GM15510 (cell line): ENCODE data around the gene CLRN3.

Experiments
- POLR2A ChIP-seq: IDR thresholded peaks from 3 replicates; pipeline ENCODE4 v1.6.1; 2011; ENCODE audit warnings: borderline replicate concordance; ENCODE audit not compliant: insufficient read length; ENCODE audit errors: extremely low read depth

Gene CLRN3

DNA sequence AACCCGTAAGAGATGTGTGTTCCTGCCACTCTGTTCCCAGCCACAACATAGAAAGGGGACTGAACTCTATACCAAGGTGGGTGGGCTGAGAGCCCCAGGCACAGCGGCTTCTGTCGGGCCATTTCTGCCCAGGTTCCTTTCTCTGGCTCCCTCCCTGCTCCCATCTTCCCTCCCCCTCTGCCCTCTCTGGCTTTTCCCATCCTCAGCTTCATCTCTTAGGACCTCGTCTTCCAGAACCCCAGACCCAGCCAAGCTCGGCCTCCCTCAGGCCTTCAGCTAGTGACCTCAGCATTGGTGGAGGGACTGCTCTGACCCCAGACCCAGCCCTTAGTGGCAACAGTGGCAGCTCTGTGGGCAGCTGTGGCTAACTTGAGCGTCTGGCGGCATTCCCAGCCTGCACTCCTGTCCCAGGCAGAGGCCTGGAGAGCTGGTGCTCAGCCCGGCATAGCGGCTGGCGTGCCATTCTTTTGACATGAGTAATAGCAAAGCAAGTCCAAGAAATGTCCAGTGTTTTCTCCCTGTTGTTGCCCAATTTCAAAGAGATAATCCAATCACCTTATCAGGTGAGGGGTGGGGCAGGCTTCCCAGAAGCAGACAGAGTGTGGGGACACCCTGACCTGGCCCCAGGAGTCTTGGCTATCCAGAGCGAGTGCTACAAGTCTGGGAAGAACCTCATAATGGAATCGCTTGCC is 30.1 kb upstream of the CLRN3 start:
- TF ChIP-seq POLR2A, result no peak

DNA sequence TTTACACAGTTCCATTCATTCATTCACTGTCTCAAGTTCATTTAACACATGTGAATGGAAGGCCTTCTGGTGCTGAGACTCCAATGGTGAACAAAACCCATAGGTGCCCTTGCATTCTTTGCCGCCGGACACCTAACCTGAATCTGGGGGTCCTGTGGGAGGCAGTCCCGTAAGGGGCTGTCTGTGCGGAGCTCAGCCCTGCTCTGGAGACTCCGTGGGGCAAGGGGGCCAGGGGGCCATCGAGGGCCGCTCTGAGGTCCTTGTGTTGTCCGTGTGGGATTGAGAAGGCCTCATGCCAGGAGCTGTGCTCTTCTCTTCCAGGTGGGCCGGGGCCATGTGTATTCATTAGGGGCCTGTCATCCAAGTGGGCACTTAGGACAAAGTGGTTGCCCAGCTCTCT is 29.5 kb upstream of the CLRN3 start:
- TF ChIP-seq POLR2A, result no peak

DNA sequence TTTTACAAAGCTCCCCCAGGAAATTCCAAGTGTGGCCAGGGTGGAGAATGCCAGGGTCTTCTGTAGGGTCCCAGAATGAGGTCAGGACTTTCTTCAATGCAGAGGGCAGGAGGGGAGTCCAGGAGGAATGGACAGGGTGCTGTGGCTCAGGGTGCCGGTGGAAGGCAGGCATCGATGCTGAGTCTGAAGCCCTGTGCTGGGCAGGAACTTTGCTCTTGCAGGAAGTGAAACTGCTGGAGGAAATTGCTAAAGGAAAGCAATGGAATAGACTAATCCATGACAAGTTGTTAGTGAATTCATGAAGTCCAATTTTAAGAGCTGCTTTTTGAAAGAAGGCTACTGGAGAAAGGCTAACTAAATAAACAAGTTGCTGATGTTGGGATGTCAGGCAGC is 29.0 kb upstream of the CLRN3 start:
- TF ChIP-seq POLR2A, result no peak

DNA sequence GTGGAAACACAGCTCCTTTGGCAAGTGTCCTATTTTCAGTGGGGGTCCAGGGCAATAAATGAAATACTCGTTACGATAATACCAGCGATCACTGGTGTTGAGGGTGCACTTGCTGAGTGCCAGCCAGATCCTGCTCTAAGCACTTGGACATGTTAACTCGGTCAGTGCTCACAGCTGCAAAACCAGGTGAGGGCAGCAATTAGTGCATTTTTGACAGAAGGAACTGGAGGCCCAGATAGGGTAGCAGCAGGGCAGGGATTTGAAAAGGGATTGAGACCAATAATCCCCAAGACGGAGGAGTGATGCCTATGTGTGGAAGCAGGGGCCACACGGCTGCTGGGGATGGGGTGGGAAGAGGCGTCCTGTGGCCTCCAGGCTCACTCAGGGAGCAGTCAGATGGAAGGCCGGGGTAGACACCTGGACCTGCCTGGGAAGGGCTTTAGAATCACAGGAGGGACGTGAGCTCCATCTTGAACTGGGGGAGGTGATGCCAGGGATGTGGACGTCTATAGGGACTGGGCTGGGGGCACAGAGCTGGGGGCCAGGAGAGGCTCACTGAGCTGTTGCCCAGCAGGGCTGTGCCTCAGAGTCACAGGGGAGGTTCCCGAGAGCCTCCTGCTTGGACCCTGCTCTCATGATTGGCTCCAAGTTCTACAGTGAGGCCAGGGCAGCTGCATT is 28.5 kb upstream of the CLRN3 start:
- TF ChIP-seq POLR2A, result no peak

DNA sequence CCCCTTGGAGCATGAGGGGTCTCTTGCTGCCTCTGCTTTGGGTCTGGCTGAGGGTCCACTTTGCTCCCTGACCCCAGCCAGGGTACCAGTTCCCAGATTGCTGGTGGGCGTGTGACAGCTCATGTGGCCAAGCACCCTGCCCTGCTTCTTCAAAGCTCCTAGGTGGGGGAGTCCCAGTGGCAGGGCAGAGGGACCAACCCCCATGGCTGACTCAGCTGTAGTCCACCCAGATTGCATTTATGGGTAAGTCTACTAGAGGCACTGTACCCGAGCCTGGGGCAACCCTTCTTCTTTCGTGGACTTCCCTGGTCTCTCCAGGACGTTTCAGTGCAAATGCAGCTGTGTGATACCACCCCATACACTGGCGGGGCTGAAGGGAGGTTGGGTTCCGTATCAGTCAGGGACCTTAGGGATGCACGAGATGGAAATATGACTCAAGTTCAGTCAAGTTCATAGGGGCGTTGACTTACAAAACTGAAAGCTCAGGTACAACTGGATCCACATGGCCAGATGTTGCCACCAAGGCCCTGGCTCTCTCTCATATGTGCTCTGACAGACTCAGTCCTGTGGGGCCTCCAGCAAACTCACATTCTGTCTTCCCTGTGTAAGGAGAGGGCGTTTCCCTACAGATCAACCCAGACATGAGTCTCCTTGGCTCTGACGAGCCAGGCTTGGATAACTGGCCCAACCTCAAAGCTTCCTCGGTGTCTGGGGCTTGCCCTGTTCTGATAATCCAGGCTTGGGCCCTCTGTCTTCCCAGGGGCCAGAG is 27.7 kb upstream of the CLRN3 start:
- TF ChIP-seq POLR2A, result no peak

DNA sequence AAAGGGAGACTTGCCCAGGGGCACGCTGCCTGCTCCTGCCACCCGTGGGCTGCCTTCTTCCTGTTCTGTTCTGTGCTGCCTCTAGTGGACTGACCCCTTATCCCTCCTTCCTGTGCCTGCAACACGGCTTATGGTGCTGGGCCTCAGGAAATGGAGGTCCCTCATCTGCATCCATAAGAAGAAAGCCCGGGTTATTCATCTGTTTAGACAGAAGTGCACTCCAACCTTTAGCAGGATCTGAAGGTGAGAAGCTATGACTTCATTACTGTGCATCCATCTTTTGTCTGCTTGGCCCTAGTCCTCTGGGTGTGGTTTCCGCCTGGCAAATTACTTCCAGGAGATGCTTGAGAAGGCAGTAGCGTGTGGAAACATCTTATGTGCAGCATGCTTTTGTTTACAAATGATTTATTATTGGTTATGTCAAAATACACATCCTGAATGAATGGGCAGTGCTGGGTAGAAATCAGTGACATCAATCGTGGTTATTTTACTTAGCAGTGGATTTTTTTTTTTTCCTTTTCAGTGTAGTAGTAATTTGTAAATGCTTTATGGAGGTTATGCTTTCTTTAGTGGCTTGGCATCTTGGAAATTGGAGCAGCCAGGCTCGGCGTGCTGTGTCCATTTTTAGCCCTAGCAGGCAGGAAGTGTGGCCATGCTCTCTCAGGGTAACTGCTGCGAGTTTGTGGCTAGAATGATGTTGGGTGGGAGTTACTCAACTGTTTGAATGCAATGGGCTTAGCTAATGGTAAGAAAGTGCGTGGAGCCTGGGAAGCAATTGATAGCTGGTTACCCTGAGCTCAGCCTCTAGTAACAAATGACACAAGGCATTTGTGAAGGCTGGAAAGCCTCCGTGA is 26.9 kb upstream of the CLRN3 start:
- no peak for TF ChIP-seq POLR2A

DNA sequence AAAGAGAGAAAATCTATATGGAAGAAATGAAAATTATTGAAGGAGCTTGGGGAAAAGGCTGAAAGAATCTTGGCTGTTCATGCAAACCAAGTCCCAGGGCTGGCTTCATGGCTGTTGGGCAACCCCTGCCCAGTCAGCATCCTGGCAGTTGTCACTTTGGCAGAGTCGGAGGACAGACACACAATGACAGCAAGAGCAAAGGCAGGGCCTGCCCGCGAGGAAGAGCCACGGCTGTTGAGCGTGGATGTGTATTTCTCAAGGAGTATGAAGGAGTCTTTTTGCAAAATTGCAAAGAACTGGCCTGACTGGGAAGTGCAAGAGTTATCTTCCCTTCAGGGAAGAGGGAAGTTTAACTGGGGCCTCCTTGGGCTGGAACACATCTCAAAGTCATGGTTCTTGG is 25.8 kb upstream of the CLRN3 start:
- TF ChIP-seq POLR2A, result no peak

DNA sequence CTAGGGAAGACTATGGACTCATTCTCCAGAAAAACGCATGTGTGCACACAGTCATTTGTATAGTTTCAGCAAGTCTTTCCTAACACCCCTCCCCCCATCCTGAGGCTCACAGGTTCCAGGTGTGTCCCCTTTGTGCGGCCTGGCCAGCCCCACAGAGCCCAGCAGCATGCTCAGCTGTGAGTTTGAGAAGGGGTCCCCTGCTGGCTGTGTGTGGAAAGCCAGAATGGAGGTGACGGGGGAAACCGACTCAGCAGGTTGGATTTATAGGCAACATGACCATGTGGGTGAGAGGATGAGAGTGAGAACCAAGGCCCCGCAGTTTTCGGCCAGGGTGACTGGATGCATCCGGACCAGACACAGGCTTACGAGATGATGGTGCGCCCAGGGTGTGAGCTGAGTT is 24.1 kb upstream of the CLRN3 start:
- no peak for TF ChIP-seq POLR2A

DNA sequence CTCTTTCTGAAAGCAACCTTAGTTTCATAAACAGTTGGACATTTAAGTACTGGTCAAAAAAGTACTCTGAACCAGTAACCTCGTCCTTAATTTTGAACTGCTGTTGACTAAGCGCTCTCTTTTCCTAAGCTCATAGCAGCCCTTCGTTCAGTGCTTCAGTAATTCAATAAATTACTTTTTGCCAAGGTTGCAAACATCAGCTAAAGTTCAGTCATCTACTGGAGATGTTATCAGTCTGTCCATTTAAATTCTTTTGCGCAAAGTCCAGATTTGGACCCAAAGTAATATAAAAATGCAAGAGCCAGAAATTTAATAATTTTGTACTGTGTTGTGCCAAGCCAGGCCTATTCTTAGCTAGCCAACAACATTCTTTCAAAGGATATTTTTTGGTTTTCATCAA is 22.6 kb upstream of the CLRN3 start:
- no peak for TF ChIP-seq POLR2A

DNA sequence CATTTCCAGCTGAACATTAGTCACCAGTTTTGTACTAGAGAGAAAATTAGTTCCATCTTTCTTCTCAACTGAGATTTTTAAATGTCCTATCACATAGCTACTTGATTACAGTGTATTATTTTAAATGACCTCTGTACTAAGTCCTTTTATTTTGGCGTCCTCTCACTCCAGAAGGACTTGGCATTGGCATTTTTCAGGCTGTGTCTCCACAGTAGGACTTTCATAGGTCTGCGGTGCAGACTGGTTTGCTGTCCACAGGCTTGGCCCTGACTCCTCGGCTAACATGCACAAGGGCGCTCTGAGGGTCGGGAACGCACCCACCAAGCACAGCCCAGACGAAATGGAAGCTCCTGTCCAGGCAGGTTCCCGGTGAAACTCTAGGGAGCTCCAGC is 20.6 kb upstream of the CLRN3 start:
- TF ChIP-seq POLR2A, result no peak

DNA sequence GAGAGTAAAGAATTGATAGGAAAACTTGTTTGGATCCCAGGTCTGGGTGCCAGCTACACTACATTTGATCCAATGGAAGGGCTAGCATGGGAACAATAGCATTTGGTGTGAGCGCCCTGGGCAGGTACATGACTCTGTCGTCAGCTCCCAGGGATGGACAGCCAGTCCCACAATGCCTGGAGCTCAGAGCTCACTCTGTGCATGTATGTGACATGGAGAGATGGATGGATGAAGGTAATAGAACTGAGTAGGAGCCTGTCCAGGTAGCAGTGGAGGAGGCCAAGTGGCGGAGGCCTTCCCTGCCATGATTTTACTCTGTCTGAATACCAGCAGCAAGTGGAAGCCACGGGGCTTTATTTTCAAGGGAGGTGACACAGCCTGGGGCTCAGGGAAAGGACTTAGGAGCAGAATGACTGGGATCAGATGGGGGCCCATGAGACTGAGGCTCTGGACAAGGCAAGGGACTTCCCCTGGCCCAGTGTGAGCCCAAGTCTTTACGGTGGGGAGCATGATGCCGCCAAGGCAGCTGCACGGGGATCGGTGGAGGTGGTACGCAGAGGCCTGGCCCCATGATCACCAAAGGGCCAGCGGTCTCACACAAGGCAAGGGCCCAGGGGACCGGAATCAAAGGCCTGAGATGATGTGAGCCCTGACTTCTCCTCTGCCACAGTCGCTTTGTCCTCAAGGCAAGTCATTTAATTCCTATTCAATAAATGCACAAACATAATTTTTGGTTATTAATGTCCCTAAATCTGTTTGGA is 20.0 kb upstream of the CLRN3 start:
- TF ChIP-seq POLR2A, result no peak

DNA sequence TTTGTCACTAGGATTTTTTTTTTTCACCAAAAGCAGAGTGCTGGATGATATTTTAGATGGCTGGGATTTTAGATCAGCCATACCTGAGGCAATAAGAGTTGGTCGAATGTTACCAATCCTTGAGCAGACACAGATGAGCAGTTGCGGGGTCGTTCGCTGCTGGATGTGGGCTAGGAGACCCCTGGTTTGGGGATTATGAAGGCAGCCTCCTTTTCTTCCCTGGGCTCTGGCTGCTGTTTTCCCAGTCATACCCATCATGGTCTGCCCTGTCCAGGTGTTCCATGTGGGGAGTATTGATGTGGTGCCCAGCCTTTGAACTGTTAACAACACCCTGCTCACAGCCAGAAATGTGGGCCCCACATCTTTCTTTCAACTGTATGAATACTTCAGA is 19.1 kb upstream of the CLRN3 start:
- TF ChIP-seq POLR2A, result no peak

DNA sequence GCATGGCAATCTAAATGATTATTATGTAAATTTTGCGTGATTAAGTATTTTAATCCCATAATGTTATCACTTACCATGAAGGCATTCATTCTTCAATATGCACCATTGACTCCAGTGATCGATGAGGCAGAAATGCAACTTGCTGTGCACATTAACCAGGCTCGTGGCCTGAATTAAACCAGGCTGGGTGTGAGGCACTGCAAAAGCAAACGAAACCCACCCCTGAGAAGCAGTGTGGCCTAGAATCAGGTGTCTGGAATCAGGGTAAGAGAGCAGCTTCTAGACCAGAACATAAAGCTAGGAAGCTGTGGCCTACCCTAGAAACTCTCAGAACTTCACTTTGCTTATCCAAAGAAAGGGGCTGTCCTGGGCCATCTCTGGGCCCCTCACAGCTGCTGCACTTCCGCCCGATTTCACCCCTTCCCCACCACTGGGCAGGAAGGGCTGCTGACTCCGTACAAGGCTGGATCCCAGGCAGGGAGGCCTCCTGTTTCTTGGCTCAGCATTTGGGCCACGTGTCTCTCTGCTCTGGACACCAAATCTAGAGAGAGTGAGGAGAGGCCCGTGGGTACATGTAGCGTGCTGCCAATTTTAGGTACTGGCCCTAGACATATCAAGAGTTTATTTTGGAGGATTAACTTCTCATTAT is 18.6 kb upstream of the CLRN3 start:
- TF ChIP-seq POLR2A, result no peak

DNA sequence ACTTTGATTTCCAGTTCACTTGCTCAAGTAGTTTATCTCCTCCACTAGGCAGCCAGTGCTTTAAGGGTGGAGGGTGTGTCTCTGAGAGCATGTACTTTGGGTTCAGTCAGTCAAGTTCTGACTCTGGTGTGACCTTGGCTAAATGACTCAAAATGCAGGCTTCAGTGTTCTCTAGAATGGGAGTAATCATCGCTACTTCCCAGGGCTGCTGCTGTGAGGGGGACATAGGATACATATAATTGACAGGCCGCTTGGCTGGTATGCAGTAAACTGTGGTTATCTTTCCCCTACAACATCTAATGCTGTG is 17.7 kb upstream of the CLRN3 start:
- TF ChIP-seq POLR2A, result no peak
